Activated CD4-positive, alpha-beta T cell treated with anti-CD3 and anti-CD28 coated beads, Interleukin-2, amount 50 U/mL, for 16 hours (primary cell): Measurements from ENCODE around the gene LRRC1.

Experiments
- DNase-seq: peaks from one replicate; pipeline ENCODE4 v3.0.0-alpha.2; 2020

The LRRC1 gene

GRCh38 chr6:53929041-53929820, 134.4 kb downstream of the LRRC1 start:
- no peak for DNase-seq

- DNase-seq: no peak
Observed at GRCh38 chr6:53929821-53930120, 135.0 kb downstream of the LRRC1 start.

- no peak for DNase-seq
Observed at GRCh38 chr6:53930330-53930729, 135.5 kb downstream of the LRRC1 start.

GRCh38 chr6:53931086-53931485, 136.3 kb downstream of the LRRC1 start:
- no peak for DNase-seq

- no peak for DNase-seq
Observed at GRCh38 chr6:53932516-53932915, 137.7 kb downstream of the LRRC1 start.

- DNase-seq: no peak
Observed at GRCh38 chr6:53934023-53934422, 139.2 kb downstream of the LRRC1 start.

GRCh38 chr6:53937461-53937860, 142.7 kb downstream of the LRRC1 start:
- no peak for DNase-seq

GRCh38 chr6:53938810-53939209, 144.0 kb downstream of the LRRC1 start:
- DNase-seq: no peak

- DNase-seq: no peak
Observed at GRCh38 chr6:53939830-53940229, 145.0 kb downstream of the LRRC1 start.

- no peak for DNase-seq
Observed at GRCh38 chr6:53943395-53943794, 148.6 kb downstream of the LRRC1 start.

- no peak for DNase-seq
Observed at GRCh38 chr6:53944091-53944490, 149.3 kb downstream of the LRRC1 start.

- DNase-seq: no peak
Observed at GRCh38 chr6:53944543-53944942, 149.7 kb downstream of the LRRC1 start.

GRCh38 chr6:53945765-53946407, 151.1 kb downstream of the LRRC1 start:
- DNase-seq: no peak

GRCh38 chr6:53947780-53948179, 153.0 kb downstream of the LRRC1 start:
- no peak for DNase-seq

GRCh38 chr6:53951383-53951782, 156.6 kb downstream of the LRRC1 start:
- no peak for DNase-seq

- DNase-seq: peak; percentile 23
Observed at GRCh38 chr6:53956068-53956711, 161.4 kb downstream of the LRRC1 start.

GRCh38 chr6:53956804-53957203, 162.0 kb downstream of the LRRC1 start:
- no peak for DNase-seq

GRCh38 chr6:53959717-53960116, 164.9 kb downstream of the LRRC1 start:
- DNase-seq: no peak

- no peak for DNase-seq
Observed at GRCh38 chr6:53960311-53960710, 165.5 kb downstream of the LRRC1 start.

- DNase-seq: no peak
Observed at GRCh38 chr6:53961679-53962370, 167.0 kb downstream of the LRRC1 start.

GRCh38 chr6:53962646-53963045, 167.8 kb downstream of the LRRC1 start:
- DNase-seq: no peak

- no peak for DNase-seq
Observed at GRCh38 chr6:53967415-53967814, 172.6 kb downstream of the LRRC1 start.
